HFFc6 (cell line): ENCODE results near the gene CHSY3. TPM values are rescaled to one million over a fixed set of nuclear protein-coding genes. Genes with fewer than 3 reads are reported as not detected.

Experiments
- DNase-seq: peaks from one replicate; pipeline ENCODE4 v3.0.0-alpha.2; 2018
- H3K27ac Mint-ChIP-seq: 2 replicates; pipeline ENCODE4 v1.8.0; 2020; ENCODE audit warnings: mild to moderate bottlenecking, mixed read lengths
- H3K27me3 Mint-ChIP-seq: 2 replicates; pipeline ENCODE4 v1.8.0; 2021; ENCODE audit warnings: mild to moderate bottlenecking, moderate library complexity, mixed read lengths; ENCODE audit not compliant: insufficient read depth
- H3K36me3 Mint-ChIP-seq: 2 replicates; pipeline ENCODE4 v1.8.0; 2021; ENCODE audit warnings: low read depth, mixed read lengths
- H3K4me1 Mint-ChIP-seq: 2 replicates; pipeline ENCODE4 v1.8.0; 2020; ENCODE audit warnings: low read depth, mixed read lengths
- H3K4me3 Mint-ChIP-seq: 2 replicates; pipeline ENCODE4 v1.8.0; 2020; ENCODE audit warnings: mild to moderate bottlenecking, moderate library complexity, mixed read lengths
- H3K9me3 Mint-ChIP-seq: 2 replicates; pipeline ENCODE4 v1.8.0; 2020; ENCODE audit warnings: mild to moderate bottlenecking, mixed read lengths
- CTCF ChIP-seq: fragments of 200-600 bp; sonication (generic); IDR thresholded peaks from 2 replicates; pipeline ENCODE4 v1.5.0; 2021; ENCODE audit warnings: antibody characterized with exemption, mild to moderate bottlenecking
- total RNA-seq, 6 experiments: library from RNA; stranded (reverse); fragmentation: NEBNext Ultra II Directional; extraction: Animal tissue kit (Norgen Biotek cat#: 25700); gene quantifications; 2 replicates in 1 of 6; 3 replicates in 5 of 6; pipeline ENCODE4 v1.2.3, GENCODE V29; 2021

Gene CHSY3
- total RNA-seq, 6 experiments from 2014 or later, result 0.07 to 0.19 (median 0.07) TPM; not detected in 2

GRCh38 chr5:129945028-129945427, 40.8 kb downstream of the CHSY3 start:
- Mint-ChIP-seq H3K9me3 (peaks cover 33% of the 10 kb centered on the region), H3K4me3 (no peak overlapping the region), H3K27ac (no peak overlapping the region), H3K27me3 (no peaks in the 10 kb centered on the region), H3K36me3 (no peaks in the 10 kb centered on the region), H3K4me1 (no peaks in the 10 kb centered on the region)
- TF ChIP-seq CTCF, result no peak
- DNase-seq, result no peak

GRCh38 chr5:129945774-129946270, 41.6 kb downstream of the CHSY3 start:
- Mint-ChIP-seq H3K4me3 (no peak overlapping the region), H3K27me3 (no peaks in the 10 kb centered on the region), H3K27ac (no peak overlapping the region), H3K36me3 (no peaks in the 10 kb centered on the region; the same call in 1 of the 2 replicates), H3K4me1 (no peaks in the 10 kb centered on the region), H3K9me3 (peaks cover 39% of the 10 kb centered on the region)
- no peak for DNase-seq
- no peak for TF ChIP-seq CTCF

- no peak for TF ChIP-seq CTCF
- no peaks in the 10 kb centered on the region; the same call in 1 of the 2 replicates for H3K36me3 Mint-ChIP-seq
- no peaks in the 10 kb centered on the region for H3K4me1 Mint-ChIP-seq
- H3K4me3 Mint-ChIP-seq, result no peak overlapping the region
- peaks cover 56% of the 10 kb centered on the region for H3K9me3 Mint-ChIP-seq
- no peaks in the 10 kb centered on the region for H3K27me3 Mint-ChIP-seq
- H3K27ac Mint-ChIP-seq, result no peak overlapping the region
- DNase-seq, result no peak
Measured at GRCh38 chr5:129951039-129951438, 46.8 kb downstream of the CHSY3 start.

GRCh38 chr5:129958581-129958980, 54.3 kb downstream of the CHSY3 start:
- H3K27me3 Mint-ChIP-seq, result no peaks in the 10 kb centered on the region
- no peak for DNase-seq
- TF ChIP-seq CTCF, result no peak
- H3K27ac Mint-ChIP-seq, result no peak overlapping the region
- H3K4me1 Mint-ChIP-seq, result no peaks in the 10 kb centered on the region
- no peak overlapping the region for H3K4me3 Mint-ChIP-seq
- H3K9me3 Mint-ChIP-seq, result peaks cover 66% of the 10 kb centered on the region
- H3K36me3 Mint-ChIP-seq, result 0 out of 2 replicates have a peak, but pooled peaks cover 4% of the 10 kb centered on the region

GRCh38 chr5:129960831-129961230, 56.6 kb downstream of the CHSY3 start:
- no peak overlapping the region for H3K27ac Mint-ChIP-seq
- H3K27me3 Mint-ChIP-seq, result no peaks in the 10 kb centered on the region
- 0 out of 2 replicates have a peak, but pooled peaks cover 4% of the 10 kb centered on the region for H3K36me3 Mint-ChIP-seq
- H3K4me1 Mint-ChIP-seq, result no peaks in the 10 kb centered on the region
- no peak for TF ChIP-seq CTCF
- DNase-seq, result no peak
- peaks cover 56% of the 10 kb centered on the region for H3K9me3 Mint-ChIP-seq
- no peak overlapping the region for H3K4me3 Mint-ChIP-seq

- no peaks in the 10 kb centered on the region for H3K27me3 Mint-ChIP-seq
- no peak for TF ChIP-seq CTCF
- DNase-seq, result no peak
- H3K4me3 Mint-ChIP-seq, result no peak overlapping the region
- H3K36me3 Mint-ChIP-seq, result 0 out of 2 replicates have a peak, but pooled peaks cover 4% of the 10 kb centered on the region
- H3K4me1 Mint-ChIP-seq, result no peaks in the 10 kb centered on the region
- H3K27ac Mint-ChIP-seq, result no peak overlapping the region
- peaks cover 39% of the 10 kb centered on the region for H3K9me3 Mint-ChIP-seq
Measured at GRCh38 chr5:129962506-129962905, 58.2 kb downstream of the CHSY3 start.
